UCSD-AML1 (cell line): ENCODE results near the gene TNS2.

Experiments
- DNase-seq: peaks from one replicate; lab custom pipeline; 2025; ENCODE audit not compliant: unreplicated experiment; lab: John Stamatoyannopoulos, UW

Gene TNS2

GRCh38 chr12:53113136-53113705 lies 63.4 kb downstream of the TNS2 start:
- no peak for DNase-seq

GRCh38 chr12:53113951-53114350 lies 64.1 kb downstream of the TNS2 start:
- DNase-seq, result no peak
